Islet precursor cell (in vitro differentiated cells): ENCODE results near the gene DYNC2I2.
"Not testable (repeated sequence)": the region's sequence is repeated elsewhere in the genome, so short reads cannot be mapped to it uniquely, and the experiment has no call there.

ENCODE experiments used
- DNase-seq: peaks from one replicate; pipeline ENCODE4 v3.0.0-alpha.2; 2018

The DYNC2I2 gene

DNA sequence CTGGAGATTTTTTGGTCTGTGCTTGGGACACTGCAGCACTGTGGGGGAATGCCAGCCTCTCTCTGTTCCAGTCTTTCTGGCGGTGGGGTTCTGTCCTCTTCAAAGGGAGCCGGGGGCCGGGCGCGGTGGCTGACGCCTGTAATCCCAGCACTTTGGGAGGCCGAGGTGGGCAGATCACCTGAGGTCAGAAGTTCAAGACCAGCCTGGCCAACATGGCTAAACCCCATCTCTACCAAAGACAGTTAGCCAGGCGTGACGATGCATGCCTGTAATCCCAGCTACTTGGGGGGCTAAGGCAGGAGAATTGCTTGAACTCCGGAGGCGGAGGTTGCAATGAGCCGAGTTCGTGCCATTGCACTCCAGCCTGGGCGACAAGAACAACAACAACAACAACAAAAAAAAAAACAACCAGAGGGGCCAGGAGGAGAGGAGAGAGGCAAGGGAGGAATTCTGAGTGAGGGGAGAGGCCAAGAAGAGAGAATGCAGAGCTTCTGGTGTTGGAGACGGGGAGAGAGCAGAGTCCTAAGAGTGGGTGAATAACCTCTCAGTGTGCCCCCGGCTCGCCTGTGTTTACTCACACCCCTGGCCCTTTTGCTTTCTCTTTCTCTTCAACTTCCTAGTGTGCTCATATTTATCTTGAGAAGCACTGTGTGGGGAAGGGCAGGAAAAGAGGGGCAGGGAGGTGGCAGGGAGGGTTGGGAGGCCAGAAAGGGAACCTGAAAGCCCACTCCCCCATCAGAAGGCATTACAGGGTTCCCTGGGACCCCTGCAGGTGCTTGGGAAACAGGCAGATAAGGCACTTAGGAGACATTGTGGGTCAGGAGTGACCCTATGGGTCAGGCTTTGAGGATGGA lies 29.2 kb upstream of the DYNC2I2 start:
- no peak for DNase-seq

DNA sequence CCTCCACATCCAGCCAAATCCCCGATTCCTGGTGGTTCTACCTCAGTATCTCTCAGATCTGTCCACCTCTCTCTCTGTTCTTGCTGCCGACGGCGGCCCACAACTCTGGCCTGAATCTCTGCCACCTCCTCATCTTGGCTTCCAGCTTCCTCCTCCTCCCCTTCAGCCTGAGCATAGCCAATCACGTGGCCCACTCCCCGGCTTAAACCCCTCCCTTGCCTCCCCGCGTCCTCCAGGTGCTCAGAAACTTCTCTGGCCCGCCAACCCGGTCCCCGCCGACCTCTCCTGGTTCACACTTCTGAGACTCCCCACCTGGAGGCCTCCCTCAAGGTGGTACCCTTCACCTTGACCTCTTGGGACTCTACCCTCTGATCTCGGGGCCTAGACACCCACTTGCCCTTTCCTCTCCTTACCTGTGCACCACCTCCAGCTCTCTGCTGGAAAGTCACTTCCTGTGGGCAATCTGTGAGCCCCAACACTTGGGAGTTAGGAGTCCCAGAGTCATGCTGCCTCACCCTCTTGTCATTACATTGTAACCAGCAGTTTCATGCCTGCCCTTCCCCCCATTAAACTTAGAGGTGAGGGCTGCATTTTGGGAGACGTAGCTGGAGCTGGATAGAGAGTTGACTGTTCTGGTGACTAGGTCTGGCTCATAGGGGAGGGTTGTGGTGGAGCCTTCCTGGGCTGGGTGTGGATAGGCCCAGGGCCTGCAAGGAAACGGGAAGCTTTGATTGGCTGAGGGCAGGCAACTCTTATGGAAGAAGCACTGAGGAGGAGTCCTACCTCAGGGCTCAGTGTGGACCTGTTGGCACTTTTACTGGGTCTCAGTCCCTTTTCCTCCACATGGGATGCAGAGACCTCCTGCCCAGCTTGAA lies 27.9 kb upstream of the DYNC2I2 start:
- peak; percentile 95 for DNase-seq

DNA sequence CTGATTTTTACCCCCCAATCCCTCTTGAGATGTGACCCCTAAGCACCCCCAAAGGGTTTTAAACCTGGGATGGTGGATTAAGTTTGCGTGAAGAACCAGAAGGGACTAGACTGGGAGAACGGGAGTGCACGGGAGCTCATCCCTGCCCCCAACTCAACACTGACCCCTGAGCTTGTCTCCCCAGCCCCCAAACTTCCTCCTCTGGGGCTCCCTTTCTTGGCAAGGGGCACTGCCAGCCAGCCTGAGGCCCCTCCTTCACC lies 27.3 kb upstream of the DYNC2I2 start:
- no peak for DNase-seq

DNA sequence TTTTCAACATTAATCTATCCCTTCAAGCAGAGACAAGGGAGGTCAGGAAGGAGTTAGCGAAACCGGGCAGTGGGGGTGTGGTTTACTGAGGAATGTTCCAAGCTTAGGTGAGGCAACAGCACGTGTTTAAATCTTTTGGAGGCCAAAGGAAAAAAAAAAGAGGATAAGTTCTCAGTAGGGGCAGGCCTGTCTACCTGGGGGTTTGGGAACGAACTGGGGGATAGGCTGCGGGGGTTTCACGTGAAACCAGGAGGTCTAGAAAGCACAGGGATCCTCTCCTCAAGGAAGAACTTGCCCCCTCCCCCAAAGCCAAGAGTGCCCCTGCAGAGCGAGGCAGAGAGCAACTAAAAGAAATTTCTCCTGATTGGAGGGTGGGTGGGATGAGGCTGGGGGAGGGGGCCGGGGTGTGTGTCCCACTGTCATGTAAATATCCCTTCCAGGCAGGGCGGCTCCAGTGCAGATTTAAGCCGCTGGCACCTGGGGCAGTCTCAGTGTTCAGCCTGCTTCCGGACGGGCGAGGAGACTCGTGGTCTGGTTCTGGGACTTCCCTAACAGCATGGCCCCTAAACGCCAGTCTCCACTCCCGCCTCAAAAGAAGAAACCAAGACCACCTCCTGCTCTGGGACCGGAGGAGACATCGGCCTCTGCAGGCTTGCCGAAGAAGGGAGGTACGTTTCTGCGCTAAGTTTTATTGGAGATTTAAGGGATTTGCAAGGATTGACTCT lies 26.9 kb upstream of the DYNC2I2 start:
- peak; percentile 91 for DNase-seq

DNA sequence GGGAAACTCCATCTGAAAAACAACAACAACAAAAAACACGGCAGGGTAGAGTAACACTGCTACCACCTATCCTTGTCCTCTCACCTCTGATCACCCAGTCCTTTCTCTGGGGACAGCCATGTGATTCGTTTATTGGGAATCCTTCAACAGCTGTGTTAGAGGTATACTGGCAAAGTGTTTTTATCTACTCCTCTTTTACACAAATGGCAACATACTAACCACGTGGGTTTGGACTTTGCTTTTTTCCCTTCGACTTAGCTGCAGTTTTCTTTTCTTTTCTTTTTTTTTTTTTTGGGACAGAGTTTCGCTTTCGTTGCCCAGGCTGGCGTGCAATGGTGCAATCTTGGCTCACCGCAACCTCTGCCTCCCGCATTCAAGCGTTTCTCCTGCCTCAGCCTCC lies 21.1 kb upstream of the DYNC2I2 start:
- DNase-seq = no peak

DNA sequence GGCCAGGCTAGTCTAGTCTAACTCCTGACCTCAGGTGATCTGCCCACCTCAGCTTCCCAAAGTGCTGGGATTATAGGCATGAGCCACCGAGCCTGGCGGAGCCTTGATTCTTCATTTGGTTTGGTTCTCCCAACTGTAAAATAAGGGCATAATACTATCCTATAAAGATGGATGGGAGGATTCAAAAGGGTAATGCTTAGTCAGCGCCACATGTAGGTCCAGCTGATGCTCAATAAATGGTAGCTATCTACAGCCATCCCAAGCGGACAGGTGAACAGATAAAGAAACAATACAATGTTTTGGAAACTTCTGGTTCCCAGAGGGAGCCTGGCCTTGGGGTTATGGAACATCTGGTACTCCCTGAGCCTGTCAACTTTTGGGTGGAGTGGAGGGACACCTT lies 18.7 kb upstream of the DYNC2I2 start:
- no peak for DNase-seq

DNA sequence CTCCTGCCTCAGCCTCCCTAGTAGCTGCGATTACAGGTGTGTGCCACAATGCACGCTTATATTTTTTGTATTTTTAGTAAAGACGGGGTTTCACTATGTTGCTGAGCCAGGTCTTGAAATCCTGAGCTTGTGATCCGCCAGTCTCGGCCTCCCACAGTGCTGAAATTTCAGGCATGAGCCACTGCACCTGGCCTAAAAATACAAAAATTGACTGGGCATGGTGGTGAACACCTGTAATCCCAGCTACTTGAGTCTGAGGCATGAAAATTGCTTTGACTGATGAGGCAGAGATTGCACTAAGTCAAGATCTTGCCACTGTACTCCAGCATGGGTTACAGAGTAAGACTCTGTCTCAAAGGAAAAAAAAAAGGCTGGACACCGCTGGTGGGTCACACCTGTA lies 13.1 kb upstream of the DYNC2I2 start:
- DNase-seq = no peak

DNA sequence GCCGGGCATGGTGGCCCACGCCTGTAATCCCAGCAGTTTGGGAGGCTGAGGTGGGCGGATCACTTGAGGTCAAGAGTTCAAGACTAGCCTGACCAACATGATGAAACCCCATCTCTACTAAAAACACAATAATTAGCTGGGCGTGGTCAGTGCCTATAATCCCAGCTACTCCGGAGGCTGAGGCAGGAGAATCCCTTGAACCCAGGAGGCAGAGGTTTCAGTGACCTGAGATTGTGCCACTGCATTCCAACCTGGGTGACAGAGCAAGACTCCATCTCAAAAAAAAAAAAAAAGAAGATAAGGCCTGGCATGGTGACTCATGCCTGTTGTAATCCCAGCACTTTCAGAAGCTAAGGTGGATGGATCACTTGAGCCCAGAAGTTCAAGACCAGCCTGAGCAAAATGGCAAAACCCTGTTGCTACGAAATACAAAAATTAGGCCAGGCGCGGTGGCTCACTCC lies 9.9 kb upstream of the DYNC2I2 start:
- not testable (repeated sequence) for DNase-seq

DNA sequence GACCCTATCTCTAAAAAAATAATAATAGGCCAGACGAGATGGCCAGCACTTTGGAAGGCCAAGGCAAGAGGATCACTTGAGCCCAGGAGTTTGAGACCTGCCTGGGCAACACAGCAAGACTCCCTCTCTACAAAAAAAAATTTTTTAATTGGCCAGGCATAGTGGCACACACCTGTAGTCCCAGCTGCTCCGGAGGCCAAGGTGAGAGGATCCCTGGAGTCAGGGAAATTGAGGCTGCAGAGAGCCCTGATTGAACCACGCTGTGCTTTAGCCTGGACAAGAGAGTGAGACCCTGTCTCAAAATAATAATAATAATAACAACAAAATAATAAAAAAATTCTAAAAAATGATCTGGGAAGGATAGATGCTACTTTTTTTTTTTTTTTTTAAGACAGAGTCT lies 1.1 kb upstream of the DYNC2I2 start:
- DNase-seq = no peak

DNA sequence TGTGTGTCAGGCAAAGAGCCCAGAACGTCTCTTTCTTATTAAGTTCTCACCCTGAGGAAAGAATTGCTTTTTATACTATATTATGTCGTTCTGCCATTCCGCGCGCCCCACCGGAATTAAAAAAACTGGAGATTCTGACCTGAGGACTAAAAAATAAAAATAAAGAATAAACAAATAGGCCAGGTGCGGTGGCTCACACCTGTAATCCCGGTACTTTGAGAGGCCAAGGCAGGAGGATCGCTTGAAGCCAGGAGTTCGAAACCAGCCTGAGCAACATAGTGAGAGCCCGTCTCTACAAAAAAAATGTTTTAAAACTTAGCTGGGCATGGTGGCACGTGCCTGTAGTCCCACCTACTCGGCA lies 677 bp upstream of the DYNC2I2 start:
- no peak for DNase-seq

DNA sequence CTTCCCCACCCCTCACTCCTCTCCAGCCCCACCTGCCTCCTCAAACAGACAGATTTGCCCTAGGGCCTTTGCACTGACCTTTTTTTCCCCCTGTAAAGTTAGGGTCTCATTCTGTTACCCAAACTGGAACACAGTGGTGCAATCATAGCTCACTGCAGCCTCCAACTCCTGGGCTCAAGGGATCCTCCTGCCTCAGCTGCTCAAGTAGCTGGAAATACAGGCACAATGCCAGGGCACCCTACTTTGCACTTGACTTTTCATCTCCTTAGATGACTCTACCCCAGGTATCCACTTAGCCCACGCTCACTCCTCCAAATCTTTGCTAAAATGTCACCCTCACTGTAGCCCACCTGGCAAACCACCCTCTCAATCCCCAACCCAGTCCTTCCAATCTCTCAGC lies 2.2 kb downstream of the DYNC2I2 start:
- DNase-seq = no peak

DNA sequence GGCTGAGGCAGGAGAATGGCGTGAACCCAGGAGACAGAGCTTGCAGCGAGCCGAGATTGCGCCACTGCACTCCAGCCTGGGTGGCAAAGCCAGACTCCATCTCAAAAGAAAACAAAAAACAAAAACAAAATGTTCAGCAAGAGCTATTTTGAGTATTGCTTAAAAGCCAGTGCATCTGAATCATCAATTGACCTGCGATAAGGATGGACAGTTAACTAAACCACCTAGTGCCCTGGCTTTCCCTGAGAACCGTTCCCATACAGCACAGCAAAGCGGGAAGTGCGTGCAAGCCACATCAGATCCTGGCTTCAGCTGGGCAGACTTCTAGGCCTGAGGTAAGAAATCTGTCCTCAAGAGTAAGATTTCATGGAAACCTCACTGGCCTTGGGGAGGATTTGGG lies 2.7 kb downstream of the DYNC2I2 start:
- DNase-seq = no peak

DNA sequence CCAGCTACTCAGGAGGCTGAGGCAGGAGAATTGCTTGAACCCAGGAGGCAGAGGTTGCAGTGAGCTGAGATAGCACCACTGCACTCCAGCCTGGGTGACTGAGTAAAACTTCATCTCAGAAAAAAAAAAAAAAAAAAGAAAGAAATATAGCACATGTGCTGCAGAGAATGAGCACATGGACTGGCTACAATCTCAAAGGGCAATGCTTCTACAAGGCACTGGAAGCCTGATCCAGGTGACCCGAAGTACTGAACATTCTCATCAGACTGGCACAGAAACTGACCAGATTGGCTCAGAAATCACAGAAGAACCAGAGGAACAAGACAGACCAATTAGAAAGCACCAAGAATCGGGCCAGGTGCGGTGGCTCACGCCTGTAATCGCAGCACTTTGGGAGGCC lies 4.8 kb downstream of the DYNC2I2 start:
- DNase-seq = no peak

DNA sequence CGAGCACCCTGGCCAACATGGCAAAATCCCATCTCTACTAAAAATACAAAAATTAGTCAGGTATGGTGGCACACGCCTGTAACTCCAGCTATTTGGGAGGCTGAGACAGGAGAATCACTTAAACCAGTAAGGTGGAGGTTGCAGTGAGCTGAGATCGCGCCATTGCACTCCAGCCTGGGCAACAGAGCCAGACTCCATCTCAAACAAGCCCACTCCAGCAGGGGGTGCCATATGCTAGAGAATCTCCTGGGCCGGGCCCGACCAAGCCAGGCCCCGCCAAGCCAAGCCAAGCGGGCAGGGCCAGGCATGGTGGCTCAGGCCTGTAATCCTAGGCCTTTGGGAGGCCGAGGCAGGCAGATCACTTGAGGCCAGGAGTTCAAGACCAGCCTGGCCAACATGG lies 8.4 kb downstream of the DYNC2I2 start:
- DNase-seq = peak; percentile 77

DNA sequence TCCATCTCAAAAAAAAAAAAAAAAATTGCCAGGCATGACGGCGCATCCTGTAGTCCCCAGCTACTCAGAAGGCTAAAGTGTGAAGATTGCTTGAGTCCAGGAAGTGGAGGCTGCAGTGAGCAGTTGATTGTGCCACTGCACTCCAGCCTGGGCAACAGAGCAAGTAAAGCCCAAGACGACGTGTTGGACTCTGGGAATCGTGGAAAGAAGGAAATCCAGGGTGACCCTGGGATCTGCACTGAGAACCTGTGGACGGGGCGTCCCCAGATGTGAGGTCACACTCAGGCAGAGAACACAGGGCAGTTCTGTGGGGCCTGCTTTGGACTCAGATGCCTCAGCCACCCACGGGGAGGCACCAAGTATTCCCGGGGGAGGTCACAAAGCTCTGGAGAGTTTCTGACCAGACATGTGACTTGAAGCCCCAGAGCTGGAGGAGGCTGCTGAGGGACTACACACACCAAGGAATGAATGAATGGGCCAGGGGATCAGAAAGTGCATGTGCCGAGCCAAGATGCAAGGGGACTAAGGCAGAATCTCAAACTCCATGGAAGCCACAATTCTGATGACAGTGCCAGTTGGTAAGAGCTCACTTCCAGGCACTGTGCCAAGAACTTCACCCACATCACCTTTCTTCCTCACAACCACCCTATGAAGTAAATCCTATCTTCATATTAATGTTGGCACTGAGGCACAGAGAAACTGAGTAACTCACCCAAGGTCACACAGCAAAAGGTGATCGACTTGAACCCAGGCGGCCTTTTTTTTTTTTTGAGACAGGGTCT lies 12.9 kb downstream of the DYNC2I2 start:
- no peak for DNase-seq

DNA sequence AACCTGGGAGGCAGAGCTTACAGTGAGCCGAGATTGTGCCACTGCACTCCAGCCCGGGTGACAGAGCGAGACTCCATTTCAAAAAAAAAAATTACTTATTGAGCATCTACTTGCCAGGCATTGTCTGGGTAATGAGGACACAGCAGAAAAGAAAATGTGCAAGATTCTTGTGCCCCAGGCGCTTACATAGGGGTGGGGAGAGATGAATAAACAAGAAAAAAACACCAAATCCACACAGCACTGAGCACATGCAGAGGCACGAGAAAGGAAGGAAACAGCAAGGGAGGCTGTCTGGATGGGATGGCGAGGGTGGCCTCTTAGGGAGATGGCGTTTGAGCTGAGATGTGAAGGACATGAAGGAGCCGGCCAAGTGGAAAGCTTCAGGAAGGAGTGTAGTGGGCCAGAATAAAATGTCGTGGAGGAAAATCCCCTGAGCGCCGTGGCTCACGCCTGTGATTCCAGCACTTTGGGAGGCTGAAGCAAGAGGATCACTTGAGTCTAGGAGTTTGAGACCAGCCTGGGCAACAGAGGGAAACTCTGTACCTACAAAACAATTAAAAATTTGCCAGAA lies 13.9 kb downstream of the DYNC2I2 start:
- DNase-seq = no peak

DNA sequence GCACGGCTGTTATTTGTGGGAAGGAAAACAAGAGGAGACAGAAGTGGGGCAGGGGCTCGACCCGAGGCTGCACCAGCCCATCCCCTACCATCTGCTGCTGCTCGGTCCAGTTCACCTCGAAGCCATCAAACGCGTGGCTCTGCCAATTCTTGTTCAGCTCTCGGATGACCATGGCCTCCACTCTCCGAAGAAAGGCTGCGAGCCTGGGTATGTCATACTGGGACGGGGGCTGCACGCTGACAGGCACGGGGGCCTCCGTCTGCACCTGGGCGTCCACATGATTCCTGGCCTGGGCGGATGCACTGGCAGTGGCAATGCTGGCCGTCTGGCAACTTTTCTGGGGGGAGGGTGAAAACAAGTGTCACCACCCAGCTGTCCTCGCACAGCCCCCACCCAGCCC lies 16.0 kb downstream of the DYNC2I2 start:
- no peak for DNase-seq

DNA sequence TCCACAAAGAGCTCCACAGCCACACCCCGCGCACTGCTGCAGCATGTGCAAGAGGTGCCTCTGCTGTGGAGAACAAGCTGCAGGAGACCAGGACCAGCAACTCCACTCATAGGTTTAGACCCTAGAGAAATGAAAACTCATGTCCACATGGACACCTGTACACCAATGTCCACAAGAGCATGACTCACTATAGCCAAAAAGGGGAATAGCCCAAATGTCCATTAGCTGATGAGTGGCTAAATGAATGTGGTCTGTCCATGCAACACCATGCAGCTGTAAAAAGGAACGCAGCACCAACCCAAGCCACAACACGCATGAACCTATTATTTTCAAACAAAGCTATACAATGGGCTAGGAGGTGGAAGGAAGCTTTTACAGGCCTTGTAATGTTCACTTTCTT lies 18.1 kb downstream of the DYNC2I2 start:
- no peak for DNase-seq

DNA sequence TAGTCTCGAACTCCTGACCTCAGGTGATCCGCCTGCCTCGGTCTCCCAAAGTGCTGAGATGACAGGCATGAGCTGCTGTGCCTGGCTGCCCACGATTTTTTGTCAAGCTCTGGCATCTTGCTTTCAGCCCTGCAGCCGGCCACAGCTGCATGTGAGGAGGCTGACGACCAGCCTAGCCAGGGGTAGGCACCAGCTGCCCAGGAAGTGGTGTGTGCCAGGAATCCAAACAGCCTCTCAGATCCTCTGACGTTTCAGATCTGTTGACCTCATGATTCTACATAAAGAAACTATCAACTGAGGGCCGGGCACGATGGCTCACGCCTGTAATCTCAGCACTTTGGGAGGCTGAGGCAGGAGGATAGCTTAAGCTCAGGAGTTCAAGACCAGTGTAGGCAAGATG lies 19.0 kb downstream of the DYNC2I2 start:
- DNase-seq = no peak

DNA sequence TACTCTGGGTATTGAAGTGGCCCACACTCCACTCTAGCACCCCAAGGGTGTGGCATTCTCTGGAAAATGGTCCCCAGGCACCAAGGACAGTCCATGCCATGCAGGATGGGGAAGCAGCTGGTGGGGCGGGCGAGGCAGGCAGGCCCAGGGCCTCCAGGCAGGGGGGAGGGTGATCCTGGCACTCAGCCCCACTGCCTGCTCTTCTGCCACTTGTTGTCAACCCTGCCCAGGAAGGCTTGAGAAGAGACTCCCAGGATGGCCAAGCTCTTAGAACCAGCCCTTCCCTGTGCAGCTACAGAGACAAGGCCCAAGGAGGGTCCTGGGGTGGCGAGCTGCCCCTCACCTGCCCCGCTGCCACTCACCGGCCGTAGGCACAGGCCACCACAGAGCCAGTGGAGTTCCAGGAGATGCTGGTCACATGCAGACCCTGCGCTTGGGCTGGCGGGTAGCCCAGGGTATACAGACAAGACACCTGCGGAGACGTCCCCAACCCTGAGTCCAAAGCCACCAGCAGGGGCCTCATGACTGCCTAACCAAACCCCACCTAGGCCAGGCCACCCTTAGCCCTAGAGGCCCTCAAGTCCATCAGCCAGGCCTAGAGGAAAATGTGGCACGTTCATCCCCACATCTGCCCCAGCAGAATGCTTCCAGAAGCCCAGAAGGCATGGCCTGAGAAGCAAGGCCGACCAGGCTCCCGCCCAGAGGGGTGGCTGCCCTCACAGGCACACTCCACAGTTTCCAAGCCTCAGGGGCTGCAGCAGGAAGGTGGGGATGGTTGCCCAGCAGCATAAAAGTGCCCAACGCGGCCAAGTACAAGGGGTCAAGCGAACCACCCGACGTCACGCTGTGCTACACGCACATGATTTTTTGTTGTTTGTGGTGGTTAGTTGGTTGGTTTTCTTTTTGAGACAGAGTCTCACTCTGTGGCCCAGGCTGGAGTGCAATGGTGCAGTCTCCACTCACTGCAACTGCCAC lies 19.8 kb downstream of the DYNC2I2 start:
- no peak for DNase-seq

DNA sequence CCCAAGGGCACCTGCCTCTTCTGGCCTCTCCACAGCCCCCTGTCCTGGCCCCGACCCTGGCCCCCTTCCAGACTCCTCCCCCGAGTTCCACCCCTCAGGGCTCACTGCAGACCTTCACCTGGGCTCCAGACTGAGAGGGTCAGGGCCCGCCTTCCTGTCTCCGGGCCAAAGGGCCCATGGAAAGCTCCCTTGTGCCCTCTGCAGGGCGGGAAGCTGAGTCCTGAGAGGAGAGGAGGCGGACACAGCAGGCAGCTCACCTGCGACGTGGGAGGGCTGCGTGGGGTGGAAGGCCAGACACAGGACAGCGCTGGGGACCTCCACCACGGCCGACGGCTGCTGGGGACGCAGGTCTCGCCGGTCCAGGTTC lies 20.6 kb downstream of the DYNC2I2 start:
- DNase-seq = peak; percentile 93
